22Rv1 (cell line): ENCODE data around the gene HARBI1.

ENCODE experiments used
- H3K27ac ChIP-seq: fragments of 450-650 bp; 2 replicates; pipeline ENCODE4 v1.5.1; 2017
- ZFX ChIP-seq: fragments of 450-650 bp; IDR thresholded peaks from 2 replicates; pipeline ENCODE4 v1.6.1; 2017; ENCODE audit warnings: antibody characterized with exemption, borderline replicate concordance
- TF ChIP-seq, protein P1 (sequence below): fragments of 450-650 bp; IDR thresholded peaks from 2 replicates; pipeline ENCODE4 v1.5.1; 2017; ENCODE audit warnings: mild to moderate bottlenecking

Gene HARBI1

GRCh38 chr11:46642627-46643335 lies 25.8 kb upstream of the HARBI1 start:
- no peak overlapping the region for H3K27ac ChIP-seq
- TF ChIP-seq, protein P1, sequence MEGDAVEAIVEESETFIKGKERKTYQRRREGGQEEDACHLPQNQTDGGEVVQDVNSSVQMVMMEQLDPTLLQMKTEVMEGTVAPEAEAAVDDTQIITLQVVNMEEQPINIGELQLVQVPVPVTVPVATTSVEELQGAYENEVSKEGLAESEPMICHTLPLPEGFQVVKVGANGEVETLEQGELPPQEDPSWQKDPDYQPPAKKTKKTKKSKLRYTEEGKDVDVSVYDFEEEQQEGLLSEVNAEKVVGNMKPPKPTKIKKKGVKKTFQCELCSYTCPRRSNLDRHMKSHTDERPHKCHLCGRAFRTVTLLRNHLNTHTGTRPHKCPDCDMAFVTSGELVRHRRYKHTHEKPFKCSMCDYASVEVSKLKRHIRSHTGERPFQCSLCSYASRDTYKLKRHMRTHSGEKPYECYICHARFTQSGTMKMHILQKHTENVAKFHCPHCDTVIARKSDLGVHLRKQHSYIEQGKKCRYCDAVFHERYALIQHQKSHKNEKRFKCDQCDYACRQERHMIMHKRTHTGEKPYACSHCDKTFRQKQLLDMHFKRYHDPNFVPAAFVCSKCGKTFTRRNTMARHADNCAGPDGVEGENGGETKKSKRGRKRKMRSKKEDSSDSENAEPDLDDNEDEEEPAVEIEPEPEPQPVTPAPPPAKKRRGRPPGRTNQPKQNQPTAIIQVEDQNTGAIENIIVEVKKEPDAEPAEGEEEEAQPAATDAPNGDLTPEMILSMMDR: no peak
- no peak for TF ChIP-seq ZFX

DNA sequence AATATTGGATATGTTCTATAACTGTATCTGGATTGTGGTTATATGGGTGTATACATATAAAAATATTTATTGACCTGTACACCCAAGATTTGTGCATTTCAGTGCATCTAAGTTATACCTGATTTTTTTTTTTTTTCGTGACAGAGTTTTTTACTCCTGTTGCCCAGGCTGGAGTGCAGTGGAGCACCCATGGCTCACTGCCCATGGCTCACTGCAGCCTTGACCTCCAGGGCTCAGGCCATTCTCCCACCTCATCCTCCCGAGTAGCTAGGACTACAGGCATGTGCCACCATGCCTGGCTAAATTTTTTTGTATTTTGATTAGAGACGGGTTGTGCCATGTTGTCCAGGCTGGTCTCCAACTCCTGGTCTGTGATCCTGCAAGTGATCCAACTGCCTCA lies 24.6 kb upstream of the HARBI1 start:
- H3K27ac ChIP-seq: no peak overlapping the region
- TF ChIP-seq, protein P1: no peak
- no peak for TF ChIP-seq ZFX

DNA sequence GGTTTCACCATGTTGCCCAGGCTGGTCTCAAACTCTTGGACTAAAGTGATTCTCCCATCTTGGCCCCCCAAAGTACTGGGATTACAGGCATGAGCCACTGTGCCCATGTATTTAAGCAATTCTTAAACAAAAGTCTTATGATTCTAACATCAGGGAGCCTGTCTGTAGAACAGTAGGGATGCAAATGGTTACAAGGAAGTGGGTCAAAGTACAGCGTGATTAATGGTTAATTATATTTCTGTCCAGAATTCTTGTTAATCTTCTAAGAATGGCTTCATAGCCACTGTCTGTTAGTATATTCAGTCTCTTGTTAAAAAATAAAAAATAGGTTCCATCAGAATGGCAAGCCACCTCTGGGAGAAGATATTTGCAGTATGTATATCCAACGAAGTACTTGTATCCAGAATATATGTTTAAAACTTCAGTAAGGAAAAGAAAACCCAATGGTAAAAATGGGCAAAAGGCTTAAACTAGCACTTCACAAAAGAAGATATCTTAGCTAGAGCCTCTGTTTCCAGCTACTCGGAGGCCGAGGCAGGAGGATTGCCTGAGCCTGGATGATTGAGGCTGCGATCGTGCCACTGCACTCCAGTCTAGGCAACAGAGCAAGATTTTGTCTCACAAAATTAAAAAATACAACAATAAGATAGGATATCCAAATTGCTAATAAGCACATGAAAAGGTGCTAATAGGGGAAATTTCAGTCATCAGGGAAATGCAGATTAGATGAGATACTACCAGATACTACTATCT lies 23.2 kb upstream of the HARBI1 start:
- TF ChIP-seq, protein P1: no peak
- no peak for TF ChIP-seq ZFX
- no peak overlapping the region for H3K27ac ChIP-seq

- H3K27ac ChIP-seq: no peak overlapping the region
- TF ChIP-seq, protein P1: no peak
- no peak for TF ChIP-seq ZFX
These were observed 22.3 kb upstream of the HARBI1 start for GRCh38 chr11:46639197-46639839.

- TF ChIP-seq, protein P1: no peak
- TF ChIP-seq ZFX: no peak
- no peak overlapping the region for H3K27ac ChIP-seq
These were observed 20.5 kb upstream of the HARBI1 start for GRCh38 chr11:46637546-46637945.

GRCh38 chr11:46635557-46636139 lies 18.6 kb upstream of the HARBI1 start:
- TF ChIP-seq, protein P1: no peak
- no peak for TF ChIP-seq ZFX
- no peak overlapping the region for H3K27ac ChIP-seq
